MCF 10A (cell line): ENCODE data around the gene FHIP2A. TPM values are rescaled to one million over a fixed set of nuclear protein-coding genes. Genes with fewer than 3 reads are reported as not detected.

Experiments
- BruUV-seq: library from RNA; stranded (reverse); fragments of 400-500 nt; replicated peaks from 2 replicates; lab custom pipeline; 2021; lab: Mats Ljungman, UMichigan
- CTCF ChIA-PET: fragments of 300-600 bp; sonication (Branson Sonifier 250); formaldehyde crosslinking; extraction: SDS; loops from one replicate; lab custom pipeline; 2021; ENCODE audit warnings: antibody characterized with exemption, inconsistent platforms; lab: Yijun Ruan, JAX
- POLR2A ChIA-PET: fragments of 300-600, 350-650 bp; sonication (Branson Sonifier 250); formaldehyde crosslinking; extraction: SDS; loops from one replicate; lab custom pipeline; 2020; ENCODE audit warnings: antibody characterized with exemption, inconsistent platforms; lab: Yijun Ruan, JAX
- DNase-seq: peaks from one replicate; pipeline ENCODE4 v3.0.0-alpha.2; 2018; ENCODE audit not compliant: unreplicated experiment
- H3K27ac Mint-ChIP-seq: one replicate; pipeline ENCODE4 v1.8.0; 2022; ENCODE audit warnings: mild to moderate bottlenecking, low read depth, mixed read lengths; ENCODE audit not compliant: unreplicated experiment
- H3K27me3 Mint-ChIP-seq: one replicate; pipeline ENCODE4 v1.8.0; 2022; ENCODE audit warnings: mixed read lengths; ENCODE audit not compliant: insufficient read depth, unreplicated experiment
- H3K36me3 Mint-ChIP-seq: one replicate; pipeline ENCODE4 v1.8.0; 2022; ENCODE audit warnings: mild to moderate bottlenecking, moderate library complexity, mixed read lengths; ENCODE audit not compliant: insufficient read depth, unreplicated experiment
- H3K4me1 Mint-ChIP-seq: one replicate; pipeline ENCODE4 v1.8.0; 2022; ENCODE audit warnings: mixed read lengths; ENCODE audit not compliant: insufficient read depth, unreplicated experiment
- H3K4me3 Mint-ChIP-seq: one replicate; pipeline ENCODE4 v1.8.0; 2022; ENCODE audit warnings: mild to moderate bottlenecking, moderate library complexity, mixed read lengths; ENCODE audit not compliant: unreplicated experiment
- H3K9me3 Mint-ChIP-seq: one replicate; pipeline ENCODE4 v1.8.0; 2022; ENCODE audit warnings: mixed read lengths; ENCODE audit not compliant: unreplicated experiment
- CTCF ChIP-seq: fragments of 200-600 bp; IDR thresholded peaks from one replicate; pipeline ENCODE4 v1.8.0; 2022; ENCODE audit warnings: antibody characterized with exemption, mild to moderate bottlenecking; ENCODE audit not compliant: unreplicated experiment
- intact Hi-C: fragments of 100-400 bp; cut with micrococcal nuclease; formaldehyde crosslinking; loops from 2 replicates; pipeline ENCODE4 v1.14.1; 2022
- total RNA-seq: library from RNA; stranded (reverse); gene quantifications from 2 replicates; pipeline ENCODE4 v1.2.3, GENCODE V29; 2022

The FHIP2A gene
- total RNA-seq, 1 experiment from 2014 or later, result 17.2 TPM

DNA sequence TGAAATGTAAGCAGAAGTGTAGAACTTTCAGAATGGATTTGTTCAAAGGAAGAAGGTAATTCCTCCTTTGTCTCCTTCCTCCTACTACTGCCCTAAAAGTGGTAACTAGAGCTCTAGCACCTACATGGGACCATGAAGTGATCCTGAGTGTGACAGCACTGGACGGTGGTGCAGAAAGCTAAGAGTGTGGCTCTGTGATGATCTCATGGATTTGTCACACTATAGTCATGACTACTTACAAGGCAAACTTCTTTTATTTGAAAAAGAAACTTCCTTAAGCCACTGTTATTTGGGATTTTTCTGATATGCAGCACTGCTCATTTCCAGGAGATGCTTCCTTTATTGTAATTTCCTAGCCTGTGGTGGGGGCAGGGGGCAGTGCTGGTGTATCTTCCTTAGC lies 5.8 kb upstream of the FHIP2A start:
- no TSS peak for BruUV-seq
- Mint-ChIP-seq H3K9me3 (peaks cover 5% of the 10 kb centered on the region), H3K36me3 (no peaks in the 10 kb centered on the region), H3K27me3 (no peaks in the 10 kb centered on the region), H3K4me1 (no peaks in the 10 kb centered on the region), H3K27ac (no peak overlapping the region), H3K4me3 (no peak overlapping the region)
- ChIA-PET CTCF (interaction anchor here (1.2 to 1.4 kb wide), 2 partner anchors 262 to 267 kb away, joined by 3 read pairs; no protein-coding TSS in a partner anchor), POLR2A (no interaction called here)
- no peak for DNase-seq
- no peak for TF ChIP-seq CTCF
- intact Hi-C loops, result no loop called here

DNA sequence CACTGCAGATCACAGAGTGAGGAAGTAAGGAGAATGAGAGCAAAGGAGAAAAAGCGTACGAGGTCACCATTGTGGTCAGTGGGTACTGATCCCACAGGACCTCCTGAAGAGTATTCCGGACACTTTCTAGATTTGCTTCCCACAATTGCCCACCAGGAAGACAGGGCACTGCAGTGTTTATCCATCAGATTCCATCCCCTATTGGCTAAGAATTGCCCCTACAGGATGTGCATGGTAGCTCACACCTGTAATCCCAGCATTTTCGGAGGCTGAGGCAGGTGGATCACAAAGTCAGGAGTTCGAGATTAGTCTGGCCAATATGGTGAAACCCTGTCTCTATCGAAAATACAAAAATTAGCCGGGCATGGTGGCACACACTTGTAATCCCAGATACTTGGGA lies 5.3 kb upstream of the FHIP2A start:
- POLR2A ChIA-PET, result interaction anchor here (0.7 to 1.0 kb wide), 2 partner anchors 26 to 28 kb away, joined by 3 read pairs; no protein-coding TSS in a partner anchor
- Mint-ChIP-seq H3K27ac (no peak overlapping the region), H3K36me3 (no peaks in the 10 kb centered on the region), H3K9me3 (peaks cover 5% of the 10 kb centered on the region), H3K4me1 (no peaks in the 10 kb centered on the region), H3K4me3 (no peak overlapping the region), H3K27me3 (no peaks in the 10 kb centered on the region)
- no peak for DNase-seq
- intact Hi-C loops, result no loop called here
- CTCF ChIA-PET, result interaction anchor here (1.2 to 1.4 kb wide), 2 partner anchors 262 to 267 kb away, joined by 3 read pairs; no protein-coding TSS in a partner anchor
- TF ChIP-seq CTCF, result no peak
- no TSS peak for BruUV-seq

- POLR2A ChIA-PET, result no interaction called here
- Mint-ChIP-seq H3K27ac (no peak overlapping the region), H3K4me1 (peaks cover 2% of the 10 kb centered on the region), H3K9me3 (peaks cover 5% of the 10 kb centered on the region), H3K4me3 (no peak overlapping the region), H3K36me3 (no peaks in the 10 kb centered on the region), H3K27me3 (no peaks in the 10 kb centered on the region)
- no peak for DNase-seq
- no TSS peak for BruUV-seq
- intact Hi-C loops, result no loop called here
- no peak for TF ChIP-seq CTCF
- CTCF ChIA-PET, result interaction anchor here (0.6 kb wide), 1 partner anchor 11 kb away, joined by 3 read pairs; no protein-coding TSS in a partner anchor
Observed at GRCh38 chr10:114819322-114819721, 2.3 kb upstream of the FHIP2A start.

DNA sequence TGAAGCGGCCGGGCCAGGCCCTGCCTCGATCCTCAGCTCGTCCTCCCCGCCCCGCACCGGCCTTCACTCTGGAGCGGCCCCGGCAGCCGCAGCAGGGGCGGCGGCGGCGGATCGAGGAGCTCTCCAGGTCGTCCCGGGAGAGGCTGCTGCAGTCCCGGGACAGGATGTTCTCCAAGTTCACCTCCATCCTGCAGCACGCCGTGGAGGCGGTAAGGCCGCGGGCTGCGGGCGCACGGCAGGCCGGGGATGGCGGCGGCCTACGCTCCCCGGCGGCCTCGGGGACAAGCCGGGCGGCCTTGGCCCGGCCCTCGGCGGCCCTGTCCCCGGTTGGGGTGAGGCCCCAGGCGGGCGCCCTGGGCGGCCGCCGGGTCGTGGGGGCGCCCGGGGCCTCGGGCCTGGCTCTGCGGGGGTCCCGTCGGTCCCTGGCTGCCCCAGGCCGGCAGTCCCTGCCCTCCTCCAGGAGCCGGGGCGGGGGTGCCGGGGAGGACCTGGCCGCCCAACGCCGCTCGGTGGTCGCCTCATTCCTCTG lies 399 bp downstream of the FHIP2A start:
- Mint-ChIP-seq H3K9me3 (peaks cover 5% of the 10 kb centered on the region), H3K27ac (peak overlapping the region; percentile 97), H3K4me1 (peaks cover 24% of the 10 kb centered on the region), H3K4me3 (peak overlapping the region; percentile 85), H3K36me3 (peaks cover 4% of the 10 kb centered on the region), H3K27me3 (no peaks in the 10 kb centered on the region)
- no TSS peak for BruUV-seq
- ChIA-PET CTCF (interaction anchor here (0.6 to 3.3 kb wide), 41 partner anchors 7 to 378 kb away, joined by 3 to 33 read pairs (median 4); no protein-coding TSS in a partner anchor), POLR2A (interaction anchor here (0.6 to 3.1 kb wide), 37 partner anchors 9 to 551 kb away, joined by 3 to 19 read pairs (median 4); partner anchors contain the start of gene TRUB1)
- intact Hi-C loops, result loop anchor here (5.0 kb wide), 1 partner anchor 55 kb away; no protein-coding TSS in a partner anchor
- DNase-seq, result peak; percentile 31
- no peak for TF ChIP-seq CTCF
